NCI-H748 (cell line): Measurements from ENCODE around the gene SNX9.
"Not testable (repeated sequence)": the region's sequence is repeated elsewhere in the genome, so short reads cannot be mapped to it uniquely, and the experiment has no call there.

ENCODE experiments used
- DNase-seq: peaks from one replicate; lab custom pipeline; 2025; ENCODE audit not compliant: unreplicated experiment; lab: John Stamatoyannopoulos, UW

SNX9 gene

GRCh38 chr6:157911278-157911677 lies 88.2 kb downstream of the SNX9 start:
- DNase-seq = no peak

- no peak for DNase-seq
These were observed 88.7 kb downstream of the SNX9 start for GRCh38 chr6:157911786-157912185.

DNA sequence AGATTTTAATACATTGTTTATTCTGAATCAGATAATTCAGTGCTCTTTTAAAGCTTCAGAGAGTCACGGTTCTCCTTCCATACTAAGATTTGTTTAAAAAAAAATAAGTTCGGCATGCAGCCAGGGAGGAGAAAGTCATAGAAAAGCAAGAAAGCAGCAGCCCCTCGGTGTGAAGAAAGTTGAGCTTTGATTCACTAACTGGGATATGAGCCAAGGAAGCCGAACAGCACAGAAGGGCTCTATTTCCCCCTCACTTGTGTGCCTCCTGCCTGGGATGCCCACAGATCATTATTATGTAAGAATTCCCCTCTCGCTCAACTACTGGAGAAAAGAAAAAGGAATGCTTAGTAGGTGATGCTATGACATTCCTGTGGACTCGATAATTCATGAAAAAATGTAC lies 89.3 kb downstream of the SNX9 start:
- DNase-seq = no peak

GRCh38 chr6:157921685-157922367 lies 98.8 kb downstream of the SNX9 start:
- no peak for DNase-seq

- no peak for DNase-seq
These were observed 102.7 kb downstream of the SNX9 start for GRCh38 chr6:157925771-157926170.

DNA sequence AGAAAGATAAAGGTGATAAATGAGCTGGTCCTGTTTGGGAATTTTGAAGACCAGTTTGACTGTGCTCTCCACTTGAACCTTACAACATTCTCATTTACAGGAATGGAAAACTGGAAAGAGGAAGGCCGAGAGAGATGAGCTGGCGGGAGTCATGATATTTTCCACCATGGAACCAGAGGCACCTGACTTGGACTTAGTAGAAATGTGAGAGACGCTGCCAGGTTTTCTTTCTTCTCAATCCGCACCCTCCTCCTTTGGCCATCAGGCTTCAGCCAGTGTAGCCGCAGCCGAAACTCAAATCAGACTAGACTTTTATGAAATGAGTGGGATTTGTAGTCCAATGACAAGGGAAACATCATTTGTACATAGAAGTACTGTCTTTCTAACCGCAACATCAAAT lies 104.0 kb downstream of the SNX9 start:
- DNase-seq = no peak

- DNase-seq = no peak
These were observed 105.4 kb downstream of the SNX9 start for GRCh38 chr6:157928428-157928827.

DNA sequence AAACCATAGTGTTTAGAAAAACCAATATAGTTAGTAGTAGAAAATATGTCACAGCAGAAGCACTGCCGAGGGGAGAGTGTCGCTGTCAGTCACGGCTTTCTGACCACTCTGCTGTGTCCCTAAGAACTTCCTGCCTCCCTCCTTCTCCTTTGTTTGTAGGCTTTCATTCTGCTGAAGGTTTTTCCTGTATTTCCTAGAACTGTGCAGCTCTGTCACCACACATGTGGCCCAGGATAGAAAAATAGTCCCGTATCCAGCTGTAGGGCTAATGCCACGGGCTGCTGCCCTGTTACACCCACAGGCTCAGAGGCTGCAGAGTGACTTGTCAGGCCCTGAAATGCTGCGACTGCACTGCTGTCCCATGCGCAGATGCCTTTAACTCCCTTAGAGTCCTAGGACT lies 106.0 kb downstream of the SNX9 start:
- no peak for DNase-seq

DNA sequence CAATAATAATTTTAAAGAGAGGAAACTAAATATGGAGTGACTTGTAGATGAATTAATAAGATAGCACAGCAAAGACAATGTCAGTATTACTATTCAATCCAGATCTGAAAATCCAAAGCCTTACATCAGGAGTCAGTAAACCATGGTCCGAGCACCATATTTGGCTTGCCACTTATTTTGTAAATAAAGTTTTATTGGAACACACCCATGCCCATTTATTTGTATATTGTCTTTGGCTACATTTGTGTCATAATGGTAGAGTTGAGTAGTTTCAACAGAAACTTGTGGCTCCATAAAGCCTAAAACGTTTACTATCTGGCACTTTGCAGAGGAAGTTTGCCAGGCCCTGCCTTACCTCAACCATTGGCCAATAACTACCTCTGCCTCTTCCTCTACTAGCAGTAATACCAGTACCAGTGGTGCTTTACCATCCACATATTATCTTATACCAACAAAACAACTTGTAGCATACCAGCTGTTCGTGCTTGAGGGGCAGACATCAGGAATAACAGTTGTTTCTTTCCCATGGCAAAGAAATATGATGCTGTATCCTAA lies 106.8 kb downstream of the SNX9 start:
- no peak for DNase-seq

GRCh38 chr6:157935786-157936185 lies 112.7 kb downstream of the SNX9 start:
- no peak for DNase-seq

GRCh38 chr6:157937318-157937717 lies 114.3 kb downstream of the SNX9 start:
- no peak for DNase-seq

DNA sequence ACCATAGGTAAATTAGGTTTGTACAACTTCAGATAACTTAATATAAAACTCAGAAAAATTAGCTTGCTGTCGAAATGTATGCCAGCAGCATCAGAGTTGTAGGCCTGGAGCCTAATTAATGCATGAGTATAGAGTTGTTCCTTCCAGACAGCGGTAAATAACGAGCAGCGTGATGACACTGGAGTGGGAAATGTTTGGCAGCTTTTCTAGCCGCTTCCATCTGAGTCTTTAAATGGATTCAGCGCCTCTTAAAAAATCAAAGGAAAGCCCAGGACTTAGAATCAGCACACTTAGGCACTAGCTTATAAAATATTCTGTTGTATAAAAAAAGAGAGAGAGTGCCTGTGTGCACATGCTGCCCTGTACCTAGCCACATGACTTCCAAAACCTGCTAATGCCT lies 114.9 kb downstream of the SNX9 start:
- no peak for DNase-seq

DNA sequence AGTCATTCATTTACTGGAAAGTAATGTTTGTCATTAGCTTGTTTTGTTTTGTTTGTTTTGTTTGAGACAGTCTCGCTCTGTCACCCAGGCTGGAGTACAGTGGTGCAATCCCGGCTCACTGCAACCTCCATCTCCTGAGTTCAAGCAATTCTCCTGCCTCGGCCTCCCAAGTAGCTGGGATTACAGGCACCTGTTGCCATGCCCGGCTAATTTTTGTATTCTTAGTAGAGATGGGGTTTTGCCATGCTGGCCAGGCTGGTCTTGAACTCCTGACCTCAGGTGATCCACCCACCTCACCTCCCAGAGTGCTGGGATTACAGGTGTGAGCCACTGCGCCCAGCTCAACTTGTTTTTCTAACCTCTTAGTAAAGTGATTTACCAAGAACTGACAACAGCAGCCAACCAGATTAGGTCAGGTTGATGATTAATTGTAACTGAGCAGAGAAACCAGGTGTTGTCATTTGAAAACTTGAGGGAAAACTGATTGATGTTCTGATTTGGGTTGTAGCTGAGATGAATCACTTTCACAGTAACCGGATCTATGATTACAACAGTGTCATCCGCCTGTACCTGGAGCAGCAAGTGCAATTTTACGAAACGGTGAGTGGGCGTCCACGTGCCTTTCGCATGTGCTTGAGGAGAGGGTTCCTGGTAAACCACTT lies 117.5 kb downstream of the SNX9 start:
- not testable (repeated sequence) for DNase-seq

DNA sequence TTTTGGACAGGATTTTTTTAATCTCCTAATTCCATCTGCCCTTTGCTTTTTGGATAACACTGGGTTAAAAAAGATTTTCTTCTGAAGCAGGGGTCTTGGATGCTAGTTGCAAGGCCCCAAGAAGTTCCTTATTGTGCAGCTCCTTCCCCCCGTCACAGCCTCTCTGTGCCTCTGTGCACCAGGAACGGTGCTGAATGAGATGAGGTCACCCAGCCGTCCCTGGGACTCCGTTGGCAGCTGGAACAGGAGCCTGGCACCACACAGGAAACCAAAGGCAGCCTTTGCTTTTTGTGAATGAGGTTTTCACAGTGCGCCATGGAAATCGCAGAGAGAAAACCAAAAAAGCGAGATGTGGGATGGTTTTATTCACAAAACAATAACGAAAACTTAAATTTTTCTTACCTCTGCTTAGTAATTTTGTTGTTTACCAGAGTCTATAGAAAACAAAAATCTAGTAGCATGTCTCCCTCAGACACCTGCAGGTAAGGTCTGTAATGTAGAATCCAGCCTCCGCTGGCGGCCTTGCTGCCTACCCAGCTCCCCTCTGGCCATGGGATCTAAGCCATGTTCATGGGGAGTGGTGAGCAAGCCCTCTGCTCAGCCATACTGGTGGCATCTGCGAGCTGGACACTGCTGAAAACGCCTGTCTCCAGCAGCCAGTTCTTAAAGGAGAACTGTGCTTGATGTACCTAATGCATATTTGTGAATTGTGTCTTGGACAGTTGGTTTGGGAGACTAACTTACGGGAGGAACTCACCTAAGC lies 118.2 kb downstream of the SNX9 start:
- DNase-seq = no peak

DNA sequence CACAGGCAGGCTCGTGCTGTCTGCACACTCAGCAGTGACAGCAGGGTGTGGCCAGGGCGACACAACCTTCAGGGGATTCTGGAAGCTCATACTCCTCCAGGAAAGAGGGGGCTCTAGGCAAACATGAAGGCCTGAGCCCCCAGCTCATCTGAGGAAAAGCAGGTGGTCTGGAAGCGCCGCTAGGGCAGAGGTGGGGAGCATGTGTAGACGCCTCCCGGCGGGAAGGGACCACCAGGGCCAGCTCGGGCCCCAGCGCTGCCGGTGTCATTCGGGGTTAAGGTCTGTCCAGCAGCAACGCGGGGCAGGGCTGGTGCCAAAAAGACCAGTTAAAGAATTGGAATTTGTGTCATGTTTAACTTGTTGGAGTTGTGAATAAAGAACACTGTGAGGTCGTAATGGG lies 119.3 kb downstream of the SNX9 start:
- DNase-seq = no peak

- no peak for DNase-seq
These were observed 120.4 kb downstream of the SNX9 start for GRCh38 chr6:157943249-157943963.

- DNase-seq = no peak
These were observed 120.9 kb downstream of the SNX9 start for GRCh38 chr6:157943964-157944283.

DNA sequence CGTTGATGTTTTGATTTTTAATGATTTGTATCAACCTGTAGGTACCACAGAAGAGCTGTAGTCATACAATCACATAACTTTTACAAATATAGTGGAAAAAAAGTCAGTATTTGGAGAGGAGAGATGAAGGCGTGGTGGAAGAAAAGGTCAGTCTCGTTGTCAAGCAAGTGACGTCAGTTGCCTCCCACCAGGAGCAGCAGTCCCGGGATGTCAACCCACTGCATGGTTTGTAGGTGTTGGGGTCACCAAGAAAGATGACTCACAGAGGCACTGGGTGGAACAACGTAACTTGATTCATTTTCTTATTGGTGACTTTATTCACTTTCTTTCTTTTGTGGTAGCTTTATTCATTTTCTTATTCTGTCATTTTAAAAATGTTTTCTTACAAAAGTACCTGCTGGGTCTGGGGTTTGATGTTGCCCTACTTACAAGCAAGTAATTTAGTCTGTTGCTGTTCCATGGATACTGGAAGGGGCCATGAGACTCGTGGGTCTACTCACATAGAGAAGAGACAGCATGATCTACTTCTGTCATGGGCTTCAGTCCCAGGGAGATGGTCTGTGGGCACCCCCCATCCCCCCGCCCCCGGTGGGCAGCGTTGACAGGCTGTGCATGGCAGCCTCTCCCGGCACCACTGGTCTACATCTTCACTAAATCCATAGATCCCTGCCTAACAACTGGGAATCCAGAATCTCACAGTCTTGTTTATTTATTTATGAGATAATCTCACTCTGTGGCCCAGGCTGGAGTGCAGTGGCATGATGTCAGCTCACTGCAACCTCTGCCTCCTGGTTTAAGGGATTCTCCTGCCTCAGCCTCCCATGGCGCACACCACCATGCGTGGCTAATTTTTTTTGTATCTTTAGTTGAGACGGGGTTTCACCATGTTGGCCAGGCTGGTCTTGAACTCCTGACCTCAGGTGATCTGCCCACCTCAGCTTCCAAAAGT lies 122.2 kb downstream of the SNX9 start:
- no peak for DNase-seq

DNA sequence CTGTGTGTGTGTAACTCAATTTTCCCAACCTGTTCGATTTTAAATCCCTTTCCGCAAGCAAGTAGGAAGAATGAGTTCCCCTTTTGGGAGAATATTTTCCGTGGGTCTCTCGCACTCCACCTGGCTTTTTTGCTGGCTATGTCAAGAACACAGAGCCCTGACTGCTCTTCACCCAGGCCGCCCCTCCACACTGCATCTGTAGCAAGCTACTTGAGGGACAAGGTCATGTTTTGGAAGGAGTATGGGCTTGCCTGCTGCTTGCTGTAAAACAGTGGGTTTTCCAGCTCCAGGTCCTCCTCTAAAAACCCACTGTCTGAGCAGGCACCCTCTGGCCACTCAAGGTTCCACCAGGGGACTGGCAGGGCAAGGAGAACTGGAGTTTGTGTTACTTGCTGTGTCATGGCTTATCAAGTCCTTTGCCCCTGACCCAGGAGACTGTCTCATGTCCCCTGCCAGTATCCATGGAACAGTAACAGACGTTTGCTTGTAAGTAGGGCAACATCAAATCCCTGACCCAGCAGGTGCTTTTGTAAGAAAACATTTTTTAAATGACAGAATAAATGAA lies 123.1 kb downstream of the SNX9 start:
- no peak for DNase-seq
